Measurements from ENCODE around the gene PPP1R12A. TPM values are rescaled to one million over a fixed set of nuclear protein-coding genes. Genes with fewer than 3 reads are reported as not detected.

PPP1R12A gene
- total RNA-seq, 2 experiments from 2014 or later: 44.5 to 65.1 TPM

- ChIA-PET CTCF (ENCODE audit: unreplicated experiment) (no interaction called here), POLR2A (interaction anchor here (0.7 kb wide), 1 partner anchor 12 kb away, joined by 4 read pairs; no protein-coding TSS in a partner anchor)
- H3K4me1 ChIP-seq (ENCODE audit: insufficient read depth, low read length, poor library complexity, severe bottlenecking): no peaks in the 10 kb centered on the region
Measured at GRCh38 chr12:79782172-79782900, 152.6 kb downstream of the PPP1R12A start.

GRCh38 chr12:79778802-79779448 is 156.0 kb downstream of the PPP1R12A start:
- Histone ChIP-seq H2AFZ (ENCODE audit: low read length) (no peak overlapping the region), H3K27ac (ENCODE audit: low read depth, low read length, poor library complexity, severe bottlenecking) (no peak overlapping the region), H3K4me2 (ENCODE audit: low read length) (no peak overlapping the region), H3K9me2 (ENCODE audit: insufficient read depth, low read length) (no peaks in the 10 kb centered on the region), H3K79me2 (ENCODE audit: insufficient read depth, low read depth, low read length) (no peaks in the 10 kb centered on the region), H3K4me1 (ENCODE audit: insufficient read depth, low read length, poor library complexity, severe bottlenecking) (no peaks in the 10 kb centered on the region), H4K20me1 (ENCODE audit: insufficient read depth, low read length) (no peaks in the 10 kb centered on the region), H3K36me3 (ENCODE audit: insufficient read depth, low read length) (peaks cover 38% of the 10 kb centered on the region), H3K9me3 (ENCODE audit: low read length) (no peaks in the 10 kb centered on the region), H3K4me3 (ENCODE audit: low read depth, low read length, poor library complexity, severe bottlenecking) (no peak overlapping the region)
- TF ChIP-seq EZH2phosphoT487 (IDR thresholded peaks at IDR 0.05; ENCODE audit: borderline replicate concordance, low read depth, low read length): no peak
- no peak for TF ChIP-seq CTCF (conservative IDR thresholded peaks at IDR 0.05; ENCODE audit: low read length)
- no peak for DNase-seq (ENCODE audit: low spot score)
- POLR2A ChIA-PET: interaction anchor here (0.6 to 2.3 kb wide), 5 partner anchors 11 to 796 kb away, joined by 3 to 6 read pairs (median 4); no protein-coding TSS in a partner anchor
- intact Hi-C loops (cut with micrococcal nuclease; ENCODE audit: unreplicated experiment): no loop called here
- CTCF ChIA-PET (ENCODE audit: unreplicated experiment): no interaction called here
- no TSS peak for BruUV-seq (replicated peaks)

More at GRCh38 chr12:79782172-79782900, 152.6 kb downstream of the PPP1R12A start:
- Histone ChIP-seq H3K9me2 (ENCODE audit: insufficient read depth, low read length) (no peaks in the 10 kb centered on the region), H2AFZ (ENCODE audit: low read length) (no peak overlapping the region), H3K36me3 (ENCODE audit: insufficient read depth, low read length) (peaks cover 47% of the 10 kb centered on the region), H3K27ac (ENCODE audit: low read depth, low read length, poor library complexity, severe bottlenecking) (peak overlapping the region; percentile 4), H3K79me2 (ENCODE audit: insufficient read depth, low read depth, low read length) (no peaks in the 10 kb centered on the region), H3K9me3 (ENCODE audit: low read length) (no peaks in the 10 kb centered on the region), H3K4me2 (ENCODE audit: low read length) (no peak overlapping the region), H4K20me1 (ENCODE audit: insufficient read depth, low read length) (no peaks in the 10 kb centered on the region), H3K4me3 (ENCODE audit: low read depth, low read length, poor library complexity, severe bottlenecking) (no peak overlapping the region)
- no TSS peak for BruUV-seq (replicated peaks)
- DNase-seq (ENCODE audit: low spot score): no peak
- TF ChIP-seq EZH2phosphoT487 (IDR thresholded peaks at IDR 0.05; ENCODE audit: borderline replicate concordance, low read depth, low read length): no peak
- TF ChIP-seq CTCF (conservative IDR thresholded peaks at IDR 0.05; ENCODE audit: low read length): no peak
- intact Hi-C loops (cut with micrococcal nuclease; ENCODE audit: unreplicated experiment): no loop called here

GRCh38 chr12:79776111-79776510 is 158.8 kb downstream of the PPP1R12A start:
- Histone ChIP-seq H3K36me3 (ENCODE audit: insufficient read depth, low read length) (peaks cover 22% of the 10 kb centered on the region), H3K4me2 (ENCODE audit: low read length) (no peak overlapping the region), H3K4me1 (ENCODE audit: insufficient read depth, low read length, poor library complexity, severe bottlenecking) (no peaks in the 10 kb centered on the region), H3K9me2 (ENCODE audit: insufficient read depth, low read length) (no peaks in the 10 kb centered on the region), H4K20me1 (ENCODE audit: insufficient read depth, low read length) (no peaks in the 10 kb centered on the region), H3K79me2 (ENCODE audit: insufficient read depth, low read depth, low read length) (no peaks in the 10 kb centered on the region), H3K27ac (ENCODE audit: low read depth, low read length, poor library complexity, severe bottlenecking) (no peak overlapping the region), H3K4me3 (ENCODE audit: low read depth, low read length, poor library complexity, severe bottlenecking) (no peak overlapping the region), H3K9me3 (ENCODE audit: low read length) (no peaks in the 10 kb centered on the region), H2AFZ (ENCODE audit: low read length) (no peak overlapping the region)
- CTCF ChIA-PET (ENCODE audit: unreplicated experiment): no interaction called here
- BruUV-seq (replicated peaks): no TSS peak
- intact Hi-C loops (cut with micrococcal nuclease; ENCODE audit: unreplicated experiment): no loop called here
- DNase-seq (ENCODE audit: low spot score): no peak
- POLR2A ChIA-PET: interaction anchor here (0.7 to 1.8 kb wide), 7 partner anchors 10 to 131 kb away, joined by 3 to 5 read pairs (median 3); no protein-coding TSS in a partner anchor
- no peak for TF ChIP-seq EZH2phosphoT487 (IDR thresholded peaks at IDR 0.05; ENCODE audit: borderline replicate concordance, low read depth, low read length)
- no peak for TF ChIP-seq CTCF (conservative IDR thresholded peaks at IDR 0.05; ENCODE audit: low read length)
